KMS-11 (cell line): ENCODE data around the gene CRHR2.

Experiments
- H2AFZ ChIP-seq: fragments of 200-600 bp; sonication (generic); 2 replicates; pipeline ENCODE4 v1.6.1; 2016; ENCODE audit warnings: antibody characterized with exemption, mixed run types, low read depth
- H3K27ac ChIP-seq: fragments of 200-600 bp; sonication (generic); 2 replicates; pipeline ENCODE4 v1.6.1; 2016; ENCODE audit warnings: mild to moderate bottlenecking, mixed run types
- H3K27me3 ChIP-seq: fragments of 200-600 bp; sonication (generic); 2 replicates; pipeline ENCODE4 v1.6.1; 2017; ENCODE audit warnings: mild to moderate bottlenecking, low read depth, mixed run types, moderate library complexity; ENCODE audit not compliant: insufficient read depth
- H3K36me3 ChIP-seq: fragments of 200-600 bp; sonication (generic); 2 replicates; pipeline ENCODE4 v1.6.1; 2017; ENCODE audit warnings: mild to moderate bottlenecking, mixed run types; ENCODE audit not compliant: insufficient read depth
- H3K4me1 ChIP-seq: fragments of 200-600 bp; sonication (generic); 2 replicates; pipeline ENCODE4 v1.6.1; 2016; ENCODE audit warnings: mild to moderate bottlenecking, low read depth, mixed run types; ENCODE audit not compliant: poor library complexity, severe bottlenecking
- H3K4me2 ChIP-seq: fragments of 200-600 bp; sonication (generic); 2 replicates; pipeline ENCODE4 v1.7.0; 2016; ENCODE audit warnings: mild to moderate bottlenecking, mixed run types
- H3K4me3 ChIP-seq: fragments of 200-600 bp; sonication (generic); IDR thresholded peaks from 2 replicates; pipeline ENCODE4 v1.6.1; 2017; ENCODE audit warnings: low read depth, low read length, mixed read lengths; ENCODE audit not compliant: insufficient read depth
- H3K79me2 ChIP-seq: fragments of 200-600 bp; sonication (generic); 2 replicates; pipeline ENCODE4 v1.6.1; 2016; ENCODE audit warnings: low read depth, mixed run types; ENCODE audit not compliant: insufficient read depth
- H3K9ac ChIP-seq: fragments of 200-600 bp; sonication (generic); 2 replicates; pipeline ENCODE4 v1.6.1; 2016; ENCODE audit warnings: mild to moderate bottlenecking, mixed run types
- H4K20me1 ChIP-seq: fragments of 200-600 bp; sonication (generic); 2 replicates; pipeline ENCODE4 v1.6.1; 2016; ENCODE audit warnings: mild to moderate bottlenecking, mixed run types; ENCODE audit not compliant: insufficient read depth
- CTCF ChIP-seq: fragments of 200-600 bp; sonication (generic); conservative IDR thresholded peaks from 2 replicates; pipeline ENCODE4 v1.6.1; 2017; ENCODE audit warnings: low read depth, mild to moderate bottlenecking, antibody characterized with exemption, low read length, moderate library complexity, mixed read lengths

CRHR2 gene

DNA sequence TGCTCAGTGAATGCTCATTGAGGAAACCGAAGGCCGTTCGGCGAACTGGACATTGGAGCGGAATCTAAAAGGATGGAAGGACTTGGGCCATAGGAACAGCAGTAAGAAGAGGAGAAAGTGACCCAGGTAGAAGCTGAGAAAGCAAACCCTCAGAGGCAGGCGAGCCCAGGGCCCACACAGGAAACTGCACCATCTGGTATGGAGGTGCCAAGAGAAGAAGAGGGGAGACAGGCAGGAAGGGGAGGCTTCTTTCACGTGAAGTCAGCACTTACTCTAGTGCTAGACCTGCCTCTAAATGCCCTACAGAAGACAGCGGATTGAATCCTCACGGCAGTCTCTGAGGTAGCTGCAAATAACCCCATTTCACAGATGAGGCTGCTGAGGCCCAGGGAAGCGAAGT is 10.2 kb upstream of the CRHR2 start:
- no peaks in the 10 kb centered on the region for H3K27me3 ChIP-seq
- H3K79me2 ChIP-seq: no peaks in the 10 kb centered on the region
- no peak for TF ChIP-seq CTCF
- no peak overlapping the region for H2AFZ ChIP-seq
- H4K20me1 ChIP-seq: no peaks in the 10 kb centered on the region
- H3K27ac ChIP-seq: no peak overlapping the region
- H3K4me2 ChIP-seq: no peak overlapping the region
- H3K4me1 ChIP-seq: no peaks in the 10 kb centered on the region
- H3K4me3 ChIP-seq: no peak overlapping the region
- H3K36me3 ChIP-seq: no peaks in the 10 kb centered on the region
- H3K9ac ChIP-seq: no peak overlapping the region

DNA sequence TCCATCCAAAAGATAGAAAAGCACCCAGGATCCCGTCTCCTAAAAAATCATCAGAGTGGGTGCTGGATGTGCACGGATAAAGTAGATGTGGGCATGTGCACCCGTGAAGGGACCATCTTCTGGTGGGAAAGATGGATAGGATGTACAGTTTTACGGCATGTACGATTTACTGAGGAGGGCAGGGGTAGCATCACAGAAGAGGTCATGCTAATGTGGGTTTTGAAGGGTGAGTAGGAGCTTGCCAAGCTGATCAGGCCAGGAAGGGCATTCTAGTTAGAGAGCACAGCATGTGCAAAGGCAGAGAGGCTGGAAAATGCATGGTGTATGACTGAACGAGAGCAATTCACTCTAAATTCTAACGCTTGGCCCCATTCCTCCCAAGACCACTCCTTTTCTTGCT is 7.8 kb upstream of the CRHR2 start:
- Histone ChIP-seq H3K27me3 (no peaks in the 10 kb centered on the region), H3K9ac (no peak overlapping the region), H2AFZ (no peak overlapping the region), H3K4me3 (no peak overlapping the region), H3K27ac (no peak overlapping the region), H3K4me2 (no peak overlapping the region), H3K36me3 (no peaks in the 10 kb centered on the region), H3K79me2 (no peaks in the 10 kb centered on the region), H3K4me1 (no peaks in the 10 kb centered on the region), H4K20me1 (no peaks in the 10 kb centered on the region)
- TF ChIP-seq CTCF: no peak

DNA sequence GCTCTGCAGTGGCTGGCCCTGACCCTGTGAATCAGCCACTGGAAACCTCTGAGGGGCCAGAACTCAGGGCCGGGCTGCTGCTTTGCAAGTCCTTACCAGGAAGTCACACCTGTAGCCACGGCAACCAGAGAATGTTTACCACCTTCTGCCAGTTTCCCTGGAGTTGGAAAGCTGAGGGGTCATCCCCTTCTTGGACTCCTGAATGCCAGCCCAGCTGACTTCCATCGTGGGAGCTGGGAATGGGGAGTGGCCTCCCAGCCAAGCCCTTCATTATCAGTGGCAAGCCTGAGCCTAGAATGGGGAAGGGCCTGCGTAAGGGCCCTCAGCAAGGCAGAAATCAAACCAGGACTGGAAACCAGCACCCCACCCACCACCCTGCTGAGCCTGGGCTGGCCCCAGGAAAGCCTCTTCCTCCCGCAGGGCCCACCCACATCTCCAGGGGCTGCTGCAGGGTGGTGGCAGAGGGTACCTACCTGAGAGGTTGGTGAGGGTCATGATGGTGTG is 6.5 kb upstream of the CRHR2 start:
- Histone ChIP-seq H3K27me3 (no peaks in the 10 kb centered on the region), H3K36me3 (no peaks in the 10 kb centered on the region), H3K4me1 (no peaks in the 10 kb centered on the region), H2AFZ (no peak overlapping the region), H3K9ac (no peak overlapping the region), H3K27ac (no peak overlapping the region), H3K4me3 (no peak overlapping the region), H3K79me2 (no peaks in the 10 kb centered on the region), H4K20me1 (no peaks in the 10 kb centered on the region), H3K4me2 (no peak overlapping the region)
- no peak for TF ChIP-seq CTCF

DNA sequence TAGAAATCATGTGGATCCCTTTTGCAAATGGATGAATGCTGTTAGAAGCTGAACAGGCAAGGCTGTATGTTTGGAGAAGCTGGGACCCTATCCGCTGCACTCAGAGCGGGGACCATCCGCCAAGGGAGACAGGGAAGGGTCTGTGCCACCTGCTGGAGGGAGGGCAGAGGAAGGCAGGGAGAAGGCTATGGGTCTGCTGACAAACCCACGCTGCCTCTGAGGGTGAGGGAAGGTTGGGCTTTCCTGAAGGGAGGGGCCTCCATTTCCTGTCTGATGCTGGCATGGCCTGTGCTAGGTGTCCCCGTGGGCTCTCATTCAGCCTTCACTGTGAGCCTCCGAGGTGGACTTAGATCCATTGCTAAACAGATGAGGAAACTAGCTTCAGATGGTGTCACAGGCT is 5.3 kb upstream of the CRHR2 start:
- H4K20me1 ChIP-seq: no peaks in the 10 kb centered on the region
- no peak overlapping the region for H3K4me2 ChIP-seq
- H3K9ac ChIP-seq: no peak overlapping the region
- H2AFZ ChIP-seq: no peak overlapping the region
- H3K4me1 ChIP-seq: no peaks in the 10 kb centered on the region
- TF ChIP-seq CTCF: no peak
- H3K79me2 ChIP-seq: no peaks in the 10 kb centered on the region
- H3K36me3 ChIP-seq: no peaks in the 10 kb centered on the region
- no peak overlapping the region for H3K4me3 ChIP-seq
- H3K27me3 ChIP-seq: no peaks in the 10 kb centered on the region
- no peak overlapping the region for H3K27ac ChIP-seq
